NCI-H2081 treated with DMSO at 0.1 percent for 48 hours (cell line): ENCODE data around the gene FAM13C.

ENCODE experiments used
- DNase-seq: peaks from one replicate; lab custom pipeline; 2025; lab: John Stamatoyannopoulos, UW

The FAM13C gene

DNA sequence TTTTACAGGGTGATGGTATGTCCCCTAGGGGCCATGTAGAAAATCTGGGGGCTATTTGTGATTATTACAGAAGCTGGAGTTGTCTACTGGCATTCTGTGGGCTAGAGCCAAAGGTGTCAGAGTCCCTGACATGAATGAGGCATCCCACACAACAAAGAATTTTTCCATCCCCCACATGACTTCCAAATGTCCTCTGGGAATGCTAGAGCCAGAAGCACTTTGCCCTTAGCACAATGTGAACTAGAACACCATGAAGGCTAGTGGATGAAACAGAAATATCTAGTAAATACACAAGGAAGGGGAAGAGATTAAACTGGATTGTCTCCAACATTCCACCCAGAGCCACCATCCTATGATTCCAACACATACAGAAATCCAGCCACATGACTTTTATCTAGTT lies 46.9 kb downstream of the FAM13C start:
- no peak for DNase-seq

DNA sequence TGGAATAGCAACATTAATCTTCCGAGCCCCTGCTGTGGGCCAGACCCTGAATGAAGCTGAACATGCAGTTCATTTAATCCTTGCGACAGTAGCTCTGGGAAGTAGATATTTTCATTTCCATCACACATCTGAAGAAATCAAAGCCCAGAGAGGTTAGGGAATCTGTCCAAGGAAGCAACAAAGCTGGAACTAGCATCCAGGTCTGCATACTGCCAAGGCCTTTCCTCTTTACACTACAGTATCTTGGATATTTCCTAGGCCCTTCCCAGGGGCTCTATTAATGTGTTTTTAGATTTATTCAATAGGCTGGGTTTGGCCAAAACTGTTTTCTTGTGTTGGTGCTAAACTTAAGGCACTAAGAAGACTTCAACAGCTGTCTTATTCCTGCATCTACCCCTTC lies 48.1 kb downstream of the FAM13C start:
- DNase-seq: no peak

DNA sequence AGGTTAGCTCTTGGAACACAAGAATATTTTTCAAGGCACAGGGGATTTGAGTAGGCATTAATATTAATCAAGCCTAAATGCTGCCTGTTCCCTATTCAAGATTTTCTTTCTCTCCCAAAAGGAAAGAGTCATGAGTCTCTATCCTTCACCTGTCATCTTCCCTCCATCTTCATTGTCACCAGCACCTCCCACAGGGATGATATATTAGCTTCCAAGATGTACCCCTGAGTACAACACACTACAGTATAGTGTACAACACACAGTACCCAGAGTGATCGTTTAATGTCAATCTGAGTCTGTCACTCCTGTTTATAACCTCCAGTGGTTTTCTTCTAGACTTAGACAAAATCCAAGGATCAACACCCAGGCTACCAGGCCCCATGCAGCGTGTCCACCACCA lies 50.1 kb downstream of the FAM13C start:
- DNase-seq: no peak

DNA sequence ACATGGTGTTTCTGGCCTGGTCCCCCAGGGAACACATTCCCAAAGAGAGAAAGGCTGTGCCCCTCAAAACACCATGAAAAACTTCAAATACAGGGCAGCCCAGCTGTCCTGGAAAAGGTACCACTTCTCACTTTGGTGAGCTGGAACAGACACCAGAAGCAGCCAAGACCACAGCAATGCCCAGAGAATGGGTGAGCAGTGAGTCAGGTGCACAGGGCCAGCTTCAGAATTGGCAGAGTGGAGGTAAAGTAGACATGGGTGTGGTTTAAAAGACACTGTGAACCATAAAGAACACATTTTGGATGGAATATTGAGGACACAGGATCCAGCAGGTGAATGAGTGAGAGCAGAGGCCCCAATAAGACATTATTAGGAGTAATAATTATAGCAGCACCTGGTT lies 51.3 kb downstream of the FAM13C start:
- no peak for DNase-seq

- DNase-seq: no peak
Observed at GRCh38 chr10:59310324-59310914, 51.9 kb downstream of the FAM13C start.

GRCh38 chr10:59304521-59305097 lies 57.7 kb downstream of the FAM13C start:
- DNase-seq: no peak

GRCh38 chr10:59303018-59303417 lies 59.3 kb downstream of the FAM13C start:
- DNase-seq: no peak

- no peak for DNase-seq
Observed at GRCh38 chr10:59302381-59302780, 60.0 kb downstream of the FAM13C start.

DNA sequence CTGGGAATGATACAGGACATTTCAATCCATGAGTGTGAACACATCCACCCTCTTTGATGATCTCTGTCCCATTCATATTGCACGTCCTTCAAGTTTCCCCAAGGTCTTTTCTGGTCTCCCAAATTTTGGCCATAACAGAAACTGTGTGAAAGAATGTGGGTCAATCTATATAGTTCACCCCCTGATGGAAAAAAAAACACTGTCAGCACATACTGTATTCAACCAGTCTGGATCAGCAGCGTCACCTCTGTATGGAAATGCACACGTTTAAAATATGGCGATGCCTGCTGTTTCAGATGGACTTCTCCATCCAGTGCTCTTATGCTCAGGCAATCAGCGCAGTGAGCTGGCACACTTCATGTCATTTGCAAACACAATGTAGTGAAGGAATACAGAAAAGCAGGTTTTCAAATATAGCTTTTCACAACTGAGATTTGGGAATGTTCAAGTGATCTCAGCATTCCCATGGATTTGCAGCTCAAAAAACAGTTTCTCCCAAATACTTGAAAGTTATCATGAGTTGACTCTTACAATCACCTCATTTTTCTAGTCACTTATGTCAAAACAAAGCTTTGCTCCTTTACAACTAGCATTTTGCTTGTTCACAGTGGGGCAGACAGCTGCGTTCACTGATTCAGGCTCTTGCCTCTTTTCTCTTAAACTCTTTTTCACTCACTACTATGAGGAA lies 61.1 kb downstream of the FAM13C start:
- no peak for DNase-seq

GRCh38 chr10:59300386-59300785 lies 62.0 kb downstream of the FAM13C start:
- no peak for DNase-seq

- DNase-seq: no peak
Observed at GRCh38 chr10:59299933-59300332, 62.4 kb downstream of the FAM13C start.

- no peak for DNase-seq
Observed at GRCh38 chr10:59290448-59290847, 71.9 kb downstream of the FAM13C start.

DNA sequence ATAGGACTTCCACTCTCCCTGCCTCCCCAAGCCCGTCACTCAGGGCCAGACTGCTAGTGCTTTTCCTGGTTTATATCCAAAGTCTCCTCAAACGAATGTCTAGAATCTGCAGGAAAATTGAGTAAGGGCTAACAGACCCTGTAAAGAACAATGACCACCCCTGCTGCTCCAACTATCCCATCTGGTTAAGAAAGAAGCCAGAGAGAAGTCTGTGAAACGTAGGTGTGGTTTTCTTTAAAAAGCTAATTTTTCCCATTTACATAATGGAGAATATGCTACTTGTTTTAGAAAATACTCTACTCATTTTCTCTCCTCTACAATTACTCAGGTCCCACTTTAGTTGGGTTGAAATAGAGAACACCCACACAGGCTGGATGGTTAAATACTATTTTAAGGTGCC lies 72.5 kb downstream of the FAM13C start:
- no peak for DNase-seq

DNA sequence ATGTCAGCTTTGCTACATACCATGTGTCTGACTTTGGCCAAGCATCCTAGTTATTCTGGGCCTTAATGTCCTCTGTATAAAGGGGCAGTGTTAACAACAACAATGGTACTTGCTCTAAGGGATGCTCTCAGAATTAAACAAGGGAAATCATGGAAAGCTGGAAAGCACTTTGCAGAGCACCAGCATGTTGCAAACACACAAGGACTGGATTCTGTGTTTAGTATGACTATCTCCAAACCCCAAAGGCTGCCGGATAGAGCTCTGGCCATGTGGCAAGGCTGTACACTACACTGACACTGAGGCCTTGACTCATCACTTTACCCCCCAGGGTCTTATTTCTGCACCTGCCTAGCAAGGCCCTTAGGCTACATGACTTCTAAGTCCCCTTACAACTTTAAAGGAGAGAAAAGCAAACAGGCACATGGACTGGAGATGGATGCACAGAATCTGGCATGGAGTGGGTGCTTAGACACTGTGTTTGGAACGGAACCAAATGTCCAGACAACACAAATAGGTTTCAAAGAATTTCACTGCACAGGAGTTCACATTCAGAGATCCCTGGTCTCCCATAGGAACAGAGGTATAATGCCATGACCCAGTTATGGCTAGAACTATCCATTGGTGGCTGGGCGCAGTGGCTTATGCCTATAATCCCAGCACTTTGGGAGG lies 74.6 kb downstream of the FAM13C start:
- DNase-seq: no peak

- DNase-seq: no peak
Observed at GRCh38 chr10:59285848-59286247, 76.5 kb downstream of the FAM13C start.

DNA sequence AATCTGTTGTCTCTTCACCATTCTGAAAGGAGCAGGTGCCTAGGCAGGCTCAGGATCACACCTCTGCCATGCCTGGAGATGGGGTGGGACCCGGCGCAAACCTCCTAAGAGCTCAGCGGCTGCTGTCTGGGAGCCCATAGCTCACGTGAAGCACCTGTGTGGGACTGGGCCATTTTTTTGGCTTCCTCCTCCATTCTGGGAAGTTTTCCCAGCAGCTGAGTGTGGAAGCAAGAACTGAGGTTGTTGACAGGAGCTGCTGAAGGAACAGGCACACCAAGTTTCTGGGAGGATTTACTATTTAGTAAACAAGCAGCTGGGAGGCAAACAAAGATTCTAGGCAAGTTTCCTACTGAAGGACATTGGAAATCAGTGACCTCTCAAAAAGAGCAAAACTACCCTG lies 77.3 kb downstream of the FAM13C start:
- DNase-seq: no peak

- no peak for DNase-seq
Observed at GRCh38 chr10:59284118-59284975, 78.0 kb downstream of the FAM13C start.

- no peak for DNase-seq
Observed at GRCh38 chr10:59283456-59284091, 78.8 kb downstream of the FAM13C start.

DNA sequence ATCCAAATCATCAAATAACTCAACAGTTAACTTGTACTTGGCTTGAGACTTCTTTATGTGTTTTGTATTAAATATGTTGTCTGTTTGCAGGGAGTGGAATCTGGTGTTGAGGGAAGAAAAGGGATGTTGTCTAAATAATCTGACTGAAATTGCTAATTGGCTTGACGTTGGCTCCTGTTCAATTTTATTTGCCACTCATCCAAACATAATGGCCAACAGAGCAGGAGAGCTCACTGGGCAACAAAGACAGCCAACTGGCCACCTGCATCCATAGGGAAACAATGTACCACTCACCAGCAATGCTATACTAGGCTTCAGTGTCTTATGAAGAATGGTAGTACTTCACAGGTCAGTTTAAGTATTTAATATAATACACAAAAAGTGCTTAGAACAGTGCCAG lies 80.5 kb downstream of the FAM13C start:
- DNase-seq: no peak

DNA sequence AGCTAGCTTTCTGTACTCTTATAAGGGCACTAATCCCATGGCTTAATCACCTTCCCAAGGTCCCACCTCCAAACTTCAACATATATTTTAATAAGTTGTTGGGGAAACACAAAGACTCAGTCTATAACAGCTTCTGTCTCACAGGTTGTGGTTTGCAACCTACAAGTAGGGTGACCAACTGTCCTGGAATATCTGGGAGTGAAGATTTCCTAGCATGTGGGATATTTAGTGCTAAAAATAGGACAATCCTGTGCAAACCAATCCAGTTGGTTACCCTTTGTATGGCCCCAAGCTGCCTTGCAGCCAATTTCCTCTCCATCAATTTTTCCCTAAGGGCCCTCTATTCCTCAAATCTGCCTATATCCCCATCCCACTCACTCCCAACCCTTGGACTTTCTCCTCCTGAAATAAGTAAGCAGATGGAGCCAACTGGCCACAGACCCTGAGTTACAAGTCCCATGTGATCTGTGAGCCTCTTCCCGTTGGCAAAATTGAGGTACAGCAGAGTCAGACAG lies 82.3 kb downstream of the FAM13C start:
- DNase-seq: no peak

DNA sequence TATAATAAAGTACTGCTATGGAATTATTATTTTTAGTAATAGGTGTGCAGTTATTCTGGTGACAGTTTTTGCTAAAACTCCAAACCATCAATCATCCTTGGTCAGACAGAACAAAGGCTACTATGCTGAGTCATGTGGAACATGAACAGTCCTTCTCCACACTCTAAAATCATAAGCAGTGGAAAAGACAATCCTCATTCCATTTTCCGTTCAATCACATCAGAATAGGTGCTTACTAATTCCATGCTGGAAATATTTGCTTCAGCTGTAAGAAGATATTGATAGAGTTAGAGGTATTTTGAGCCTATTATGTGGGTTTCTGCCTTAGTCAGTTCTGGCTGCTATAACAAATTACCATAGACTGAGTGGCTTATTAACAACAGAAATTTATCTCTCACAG lies 82.9 kb downstream of the FAM13C start:
- DNase-seq: no peak

DNA sequence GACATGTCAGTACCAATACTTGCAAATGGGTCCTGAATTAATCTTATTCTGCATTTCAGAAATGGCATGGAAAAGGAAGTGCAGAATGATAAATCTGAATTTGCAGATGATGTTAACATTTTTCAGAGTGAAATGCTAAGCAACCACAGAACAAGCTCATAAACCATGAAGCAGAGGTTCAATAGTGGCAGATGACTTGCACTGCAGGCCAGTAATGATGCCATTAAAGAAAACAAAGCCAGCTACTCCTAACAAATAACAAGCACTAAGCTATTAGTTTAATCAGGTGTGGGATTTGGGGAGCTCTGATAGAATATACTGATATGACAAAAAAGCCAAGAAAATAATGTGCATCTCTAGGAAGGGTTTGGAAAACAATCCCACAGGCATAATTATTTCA lies 85.4 kb downstream of the FAM13C start:
- DNase-seq: no peak
